GM18520 (cell line): ENCODE data around the gene SELENOT.
"Not testable (repeated sequence)": the region's sequence is repeated elsewhere in the genome, so short reads cannot be mapped to it uniquely, and the experiment has no call there.

Experiments used
- ATAC-seq: cut with Tn5 transposase; IDR thresholded peaks from one replicate; pipeline ENCODE4 v1.9.1; 2021; ENCODE audit not compliant: unreplicated experiment

The SELENOT gene

GRCh38 chr3:150607267-150608065, 4.3 kb downstream of the SELENOT start:
- ATAC-seq = no peak

- ATAC-seq = no peak
These were observed 6.9 kb downstream of the SELENOT start for GRCh38 chr3:150609988-150610387.

GRCh38 chr3:150610785-150611184, 7.7 kb downstream of the SELENOT start:
- ATAC-seq = no peak

- no peak for ATAC-seq
These were observed 8.5 kb downstream of the SELENOT start for GRCh38 chr3:150611666-150612065.

GRCh38 chr3:150612494-150612893, 9.4 kb downstream of the SELENOT start:
- no peak for ATAC-seq

- no peak for ATAC-seq
These were observed 9.9 kb downstream of the SELENOT start for GRCh38 chr3:150613034-150613433.

GRCh38 chr3:150613709-150614480, 10.8 kb downstream of the SELENOT start:
- no peak for ATAC-seq

- ATAC-seq = no peak
These were observed 17.0 kb downstream of the SELENOT start for GRCh38 chr3:150620002-150620689.

- not testable (repeated sequence) for ATAC-seq
These were observed 19.8 kb downstream of the SELENOT start for GRCh38 chr3:150622955-150623354.

- ATAC-seq = no peak
These were observed 20.8 kb downstream of the SELENOT start for GRCh38 chr3:150623945-150624344.

- no peak for ATAC-seq
These were observed 23.2 kb downstream of the SELENOT start for GRCh38 chr3:150626148-150626930.

- no peak for ATAC-seq
These were observed 24.4 kb downstream of the SELENOT start for GRCh38 chr3:150627557-150627956.

GRCh38 chr3:150631515-150632221, 28.5 kb downstream of the SELENOT start:
- ATAC-seq = no peak

- ATAC-seq = no peak
These were observed 32.0 kb downstream of the SELENOT start for GRCh38 chr3:150635076-150635475.

GRCh38 chr3:150635526-150635925, 32.4 kb downstream of the SELENOT start:
- peak; percentile 79 for ATAC-seq

- ATAC-seq = no peak
These were observed 33.1 kb downstream of the SELENOT start for GRCh38 chr3:150636258-150636657.

- ATAC-seq = no peak
These were observed 36.1 kb downstream of the SELENOT start for GRCh38 chr3:150639262-150639661.

GRCh38 chr3:150640256-150640655, 37.1 kb downstream of the SELENOT start:
- no peak for ATAC-seq

- ATAC-seq = peak; percentile 53
These were observed 50.0 kb downstream of the SELENOT start for GRCh38 chr3:150653110-150653561.

- ATAC-seq = no peak
These were observed 53.2 kb downstream of the SELENOT start for GRCh38 chr3:150656316-150656715.
